Panc1 (cell line): ENCODE measurements around the gene PLA2G4C. TPM values are rescaled to one million over a fixed set of nuclear protein-coding genes. Genes with fewer than 3 reads are reported as not detected.
A peak's percentile ranks its signal among the peaks of the same experiment; 100 is the strongest.

Source experiments
- ATAC-seq: fragments of 200-7000 bp; cut with Tn5 transposase; 2 replicates; pipeline ENCODE4 v1.9.1; 2020; ENCODE audit warnings: mild to moderate bottlenecking, moderate library complexity
- BruUV-seq: library from RNA; stranded (reverse); fragments of 400-500 nt; replicated peaks from 2 replicates; lab custom pipeline; 2021; lab: Mats Ljungman, UMichigan
- CTCF ChIA-PET: fragments of 300-600 bp; sonication (Branson Sonifier 250); formaldehyde crosslinking; loops from one replicate; lab custom pipeline; 2022; ENCODE audit warnings: antibody characterized with exemption; lab: Charles Lee
- POLR2A ChIA-PET: fragments of 300-600 bp; sonication (Branson Sonifier 250); formaldehyde crosslinking; loops from one replicate; lab custom pipeline; 2022; ENCODE audit warnings: antibody characterized with exemption; lab: Charles Lee
- DNase-seq: peaks from one replicate; pipeline ENCODE4 v3.0.0-alpha.2; 2010; ENCODE audit warnings: low read depth, low spot score
- H3K27ac ChIP-seq: 2 replicates; pipeline ENCODE4 v1.5.1; 2011; ENCODE audit warnings: mild to moderate bottlenecking, low read length, inconsistent platforms
- H3K27me3 ChIP-seq: fragments of 200-500 bp; sonication (Bioruptor generic); 2 replicates; pipeline ENCODE4 v1.6.0; 2014; ENCODE audit warnings: low read length, inconsistent platforms; ENCODE audit not compliant: control insufficient read depth, insufficient read depth
- H3K36me3 ChIP-seq: fragments of 200-500 bp; sonication (Bioruptor generic); 2 replicates; pipeline ENCODE4 v1.5.1; 2014; ENCODE audit warnings: inconsistent platforms, mild to moderate bottlenecking, low read length, moderate library complexity; ENCODE audit not compliant: control insufficient read depth, insufficient read depth
- H3K4me1 ChIP-seq: 2 replicates; pipeline ENCODE4 v1.5.1; 2011; ENCODE audit warnings: inconsistent platforms, mild to moderate bottlenecking, low read length, moderate library complexity; ENCODE audit not compliant: control insufficient read depth, insufficient read depth
- H3K4me3 ChIP-seq, 2 experiments: 2 replicates each; pipeline ENCODE4 v1.5.1; 2011 to 2012; ENCODE audit warnings: low read depth in 2 of 2, low read length in 2 of 2, mild to moderate bottlenecking in 2 of 2, inconsistent platforms in 1 of 2, moderate library complexity in 1 of 2
- H3K9me3 ChIP-seq: fragments of 200-500 bp; sonication (Bioruptor generic); 2 replicates; pipeline ENCODE4 v1.5.1; 2014; ENCODE audit warnings: low read depth, mild to moderate bottlenecking, inconsistent platforms, low read length, moderate library complexity; ENCODE audit not compliant: control insufficient read depth, insufficient read depth
- POLR2AphosphoS5 ChIP-seq: IDR thresholded peaks from 2 replicates; pipeline ENCODE4 v1.6.1; 2012; ENCODE audit warnings: mild to moderate bottlenecking, low read depth, low read length, moderate library complexity
- REST ChIP-seq, 2 experiments: IDR thresholded peaks; 2 replicates each; pipeline ENCODE4 v1.6.1; 2011 to 2012; ENCODE audit warnings: low read depth in 2 of 2, control low read depth in 1 of 2, low read length in 1 of 2, mild to moderate bottlenecking in 1 of 2, moderate library complexity in 1 of 2; ENCODE audit not compliant: insufficient read depth in 1 of 2
- SIN3A ChIP-seq: IDR thresholded peaks from 2 replicates; pipeline ENCODE4 v1.6.1; 2012; ENCODE audit warnings: low read depth, mild to moderate bottlenecking, low read length, moderate library complexity, borderline replicate concordance; ENCODE audit not compliant: insufficient read depth
- TCF7L2 ChIP-seq: IDR thresholded peaks from 2 replicates; pipeline ENCODE4 v1.6.1; 2011; ENCODE audit warnings: mild to moderate bottlenecking, low read depth, low read length, inconsistent platforms
- in situ Hi-C: cut with HindIII; loops from 2 replicates; pipeline ENCODE4 v1.10.0; 2016; ENCODE audit warnings: low sequenced_read_pairs, low pct_unique_long_range_greater_than_20kb
- intact Hi-C: fragments of 100-400 bp; cut with micrococcal nuclease; formaldehyde crosslinking; loops from one replicate; pipeline ENCODE4 v1.10.0; 2022; ENCODE audit not compliant: unreplicated experiment
- total RNA-seq: library from RNA; stranded (reverse); gene quantifications from one replicate; pipeline ENCODE4 v1.2.1, GENCODE V29; 2021; ENCODE audit not compliant: unreplicated experiment
- TF ChIP-seq, protein P1 (sequence below): fragments of 450-650 bp; IDR thresholded peaks from 2 replicates; pipeline ENCODE4 v1.5.1; 2017; ENCODE audit warnings: mild to moderate bottlenecking

The PLA2G4C gene
- total RNA-seq, 1 experiment from 2014 or later, result 2.0 TPM

GRCh38 chr19:48010932-48011758 lies 99.5 kb downstream of the PLA2G4C start:
- ChIA-PET CTCF (no interaction called here), POLR2A (no interaction called here)
- BruUV-seq, result no TSS peak
- Histone ChIP-seq H3K4me3 (no peak overlapping the region), H3K27me3 (no peaks in the 10 kb centered on the region), H3K4me1 (no peaks in the 10 kb centered on the region), H3K36me3 (no peaks in the 10 kb centered on the region), H3K9me3 (no peaks in the 10 kb centered on the region), H3K27ac (no peak overlapping the region)
- no peak for TF ChIP-seq POLR2AphosphoS5
- TF ChIP-seq REST (IDR thresholded peaks at IDR 0.05; ENCODE audit: insufficient read depth in 1 of 2, low read depth in 2 of 2, low read length in 1 of 2), result no peak
- intact Hi-C loops, result no loop called here
- in situ Hi-C loops, result no loop called here
- DNase-seq (no peak), ATAC-seq (no peak)

DNA sequence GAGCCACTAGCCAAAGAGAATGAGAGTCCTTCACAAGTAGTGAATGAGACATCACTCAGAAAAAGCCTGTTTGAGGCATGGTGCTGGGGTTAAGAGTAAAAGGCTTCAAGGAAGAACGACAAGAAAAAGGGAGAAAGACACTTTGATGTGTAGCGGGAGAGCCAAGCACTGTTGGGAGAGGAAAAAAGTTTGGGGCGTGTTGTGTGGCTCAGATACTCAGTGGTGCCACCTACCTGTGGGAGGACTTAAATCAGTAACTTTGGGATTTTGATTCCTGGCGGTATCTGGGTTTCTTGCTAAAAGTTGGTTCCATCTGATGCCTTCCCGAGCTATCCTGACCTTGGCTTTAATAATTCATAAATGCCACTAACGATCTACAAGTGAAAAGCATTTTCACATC lies 103.9 kb downstream of the PLA2G4C start:
- ATAC-seq (no peak), DNase-seq (no peak)
- TF ChIP-seq POLR2AphosphoS5, result no peak
- TF ChIP-seq REST (IDR thresholded peaks at IDR 0.05; ENCODE audit: insufficient read depth in 1 of 2, low read depth in 2 of 2, low read length in 1 of 2), result no peak
- TF ChIP-seq TCF7L2, result no peak
- TF ChIP-seq, protein P1, sequence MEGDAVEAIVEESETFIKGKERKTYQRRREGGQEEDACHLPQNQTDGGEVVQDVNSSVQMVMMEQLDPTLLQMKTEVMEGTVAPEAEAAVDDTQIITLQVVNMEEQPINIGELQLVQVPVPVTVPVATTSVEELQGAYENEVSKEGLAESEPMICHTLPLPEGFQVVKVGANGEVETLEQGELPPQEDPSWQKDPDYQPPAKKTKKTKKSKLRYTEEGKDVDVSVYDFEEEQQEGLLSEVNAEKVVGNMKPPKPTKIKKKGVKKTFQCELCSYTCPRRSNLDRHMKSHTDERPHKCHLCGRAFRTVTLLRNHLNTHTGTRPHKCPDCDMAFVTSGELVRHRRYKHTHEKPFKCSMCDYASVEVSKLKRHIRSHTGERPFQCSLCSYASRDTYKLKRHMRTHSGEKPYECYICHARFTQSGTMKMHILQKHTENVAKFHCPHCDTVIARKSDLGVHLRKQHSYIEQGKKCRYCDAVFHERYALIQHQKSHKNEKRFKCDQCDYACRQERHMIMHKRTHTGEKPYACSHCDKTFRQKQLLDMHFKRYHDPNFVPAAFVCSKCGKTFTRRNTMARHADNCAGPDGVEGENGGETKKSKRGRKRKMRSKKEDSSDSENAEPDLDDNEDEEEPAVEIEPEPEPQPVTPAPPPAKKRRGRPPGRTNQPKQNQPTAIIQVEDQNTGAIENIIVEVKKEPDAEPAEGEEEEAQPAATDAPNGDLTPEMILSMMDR, result peak; percentile 58
- no peak for TF ChIP-seq SIN3A
- POLR2A ChIA-PET, result no interaction called here
- in situ Hi-C loops, result no loop called here
- H3K36me3 ChIP-seq, result no peaks in the 10 kb centered on the region
- intact Hi-C loops, result no loop called here
- no peaks in the 10 kb centered on the region for H3K9me3 ChIP-seq
- H3K4me1 ChIP-seq, result no peaks in the 10 kb centered on the region
- H3K27ac ChIP-seq, result no peak overlapping the region
- CTCF ChIA-PET, result no interaction called here
- no TSS peak for BruUV-seq
- no peaks in the 10 kb centered on the region for H3K27me3 ChIP-seq
- no peak overlapping the region for H3K4me3 ChIP-seq
